K562 (cell line): Measurements from ENCODE around the gene SAMD4A. TPM values are rescaled to one million over a fixed set of nuclear protein-coding genes. Genes with fewer than 3 reads are reported as not detected.

ENCODE experiments used
- ATAC-seq: fragments of 200-7000 bp; cut with Tn5 transposase; 3 replicates; pipeline ENCODE4 v1.9.1; 2020; ENCODE audit warnings: moderate library complexity
- BruUV-seq: library from RNA; stranded (reverse); fragments of 400-500 nt; replicated peaks from 2 replicates; lab custom pipeline; 2021; lab: Mats Ljungman, UMichigan
- CTCF ChIA-PET: fragments of 300-600 bp; formaldehyde crosslinking; extraction: SDS; loops from one replicate; lab custom pipeline; 2021; ENCODE audit warnings: low intra/inter-chr PET ratio; lab: Yijun Ruan, JAX
- POLR2A ChIA-PET: fragments of 300-600, 350-650 bp; sonication (Branson Sonifier 250); formaldehyde crosslinking; extraction: SDS; loops from one replicate; lab custom pipeline; 2021; ENCODE audit warnings: antibody characterized with exemption, inconsistent platforms; lab: Yijun Ruan, JAX
- DNase-seq, 4 experiments: peaks; one replicate each; pipeline versions ENCODE4 v3.0.0 to v3.0.0-alpha.2; 2011 to 2018; ENCODE audit warnings: low spot score in 3 of 4, mixed read lengths in 3 of 4; ENCODE audit errors: extremely low read depth in 1 of 4
- FAIRE-seq: peaks from 2 replicates; lab custom pipeline; 2011; peaks lifted over from hg19 to GRCh38; lab: Jason Lieb, UNC
- H2AFZ ChIP-seq: 2 replicates; pipeline ENCODE4 v1.6.0; 2011; ENCODE audit warnings: low read depth, low read length, control low read depth, inconsistent platforms
- H3K27ac ChIP-seq: fragments of 200-600 bp; 3 replicates; pipeline ENCODE4 v1.8.0; 2011; ENCODE audit warnings: low read depth, mild to moderate bottlenecking, control low read depth, inconsistent platforms, low read length, moderate library complexity, mixed read lengths; ENCODE audit errors: extremely low read depth
- H3K27me3 ChIP-seq, 2 experiments: fragments of 300-600 bp in 1 of 2; 2 replicates in 1 of 2; 3 replicates in 1 of 2; pipeline versions ENCODE4 v1.6.0 to v1.8.0; 2011; ENCODE audit warnings: inconsistent platforms in 2 of 2, low read length in 2 of 2, mild to moderate bottlenecking in 1 of 2, mixed read lengths in 1 of 2, moderate library complexity in 1 of 2; ENCODE audit not compliant: control insufficient read depth in 2 of 2, insufficient read depth in 2 of 2
- H3K36me3 ChIP-seq: fragments of 300-600 bp; 3 replicates; pipeline ENCODE4 v1.8.0; 2011; ENCODE audit warnings: mild to moderate bottlenecking, low read length, inconsistent platforms; ENCODE audit not compliant: control insufficient read depth, insufficient read depth
- H3K4me1 ChIP-seq, 2 experiments: fragments of 200-600 bp in 1 of 2; replicated peaks in 1 of 2; 2 replicates in 1 of 2; 3 replicates in 1 of 2; pipeline versions ENCODE4 v1.5.1 to v1.8.0; 2011; ENCODE audit warnings: inconsistent platforms in 2 of 2, low read length in 2 of 2, mild to moderate bottlenecking in 1 of 2, mixed read lengths in 1 of 2, moderate library complexity in 1 of 2; ENCODE audit not compliant: control insufficient read depth in 2 of 2, insufficient read depth in 2 of 2
- H3K4me2 ChIP-seq: 2 replicates; pipeline ENCODE4 v1.6.1; 2011; ENCODE audit warnings: low read length, control low read depth, inconsistent platforms, mixed read lengths; ENCODE audit not compliant: insufficient read depth
- H3K4me3 ChIP-seq: fragments of 200-600 bp; sonication (generic), shearing (Covaris generic); 2 replicates; pipeline ENCODE4 v1.5.1; 2016; ENCODE audit warnings: control low read depth, inconsistent platforms
- H3K79me2 ChIP-seq: fragments of 200-600 bp; 3 replicates; pipeline ENCODE4 v1.8.0; 2011; ENCODE audit warnings: low read length, inconsistent platforms; ENCODE audit not compliant: control insufficient read depth, insufficient read depth
- H3K9ac ChIP-seq, 2 experiments: 2 replicates each; pipeline versions ENCODE4 v1.6.0 to v1.6.1; 2011; ENCODE audit warnings: low read depth in 2 of 2, low read length in 2 of 2, control low read depth in 1 of 2, inconsistent platforms in 1 of 2, mild to moderate bottlenecking in 1 of 2, mixed read lengths in 1 of 2; ENCODE audit not compliant: insufficient read depth in 1 of 2
- H3K9me1 ChIP-seq: one replicate; pipeline ENCODE4 v1.6.0; 2011; ENCODE audit warnings: inconsistent platforms, mild to moderate bottlenecking, low read length, moderate library complexity; ENCODE audit not compliant: control insufficient read depth, insufficient read depth
- H3K9me3 ChIP-seq: replicated peaks from 2 replicates; pipeline ENCODE4 v1.5.1; 2011; ENCODE audit warnings: low read depth, low read length, inconsistent platforms; ENCODE audit not compliant: control insufficient read depth, insufficient read depth
- H4K20me1 ChIP-seq: replicated peaks from 2 replicates; pipeline ENCODE4 v1.6.1; 2011; ENCODE audit warnings: low read length, inconsistent platforms, mixed read lengths; ENCODE audit not compliant: control insufficient read depth, insufficient read depth
- CLOCK ChIP-seq: fragments of 250-450 bp; sonication (Bioruptor Pico); IDR thresholded peaks from 2 replicates; pipeline ENCODE4 v1.4.0; 2020; ENCODE audit warnings: mild to moderate bottlenecking, moderate library complexity, borderline replicate concordance
- CREB3 ChIP-seq: fragments of 450-650 bp; conservative IDR thresholded peaks from 2 replicates; pipeline ENCODE4 v1.6.1; 2016; ENCODE audit warnings: missing genetic modification characterization, low read depth, mild to moderate bottlenecking, missing compliant biosample characterization, moderate library complexity
- HEY1 ChIP-seq: fragments of 250-450 bp; sonication (Bioruptor Pico); IDR thresholded peaks from 2 replicates; pipeline ENCODE4 v1.5.0; 2020; ENCODE audit warnings: mild to moderate bottlenecking, moderate library complexity, borderline replicate concordance
- RBFOX2 ChIP-seq: fragments of 200-400 bp; formaldehyde crosslinking; IDR thresholded peaks from 2 replicates; pipeline ENCODE4 v1.6.1; 2017; ENCODE audit warnings: low read depth, mild to moderate bottlenecking, low read length, moderate library complexity
- SNIP1 ChIP-seq: fragments of 450-650 bp; IDR thresholded peaks from 2 replicates; pipeline ENCODE4 v1.7.1; 2017; ENCODE audit warnings: low read depth, mild to moderate bottlenecking
- ZNF318 ChIP-seq, 2 experiments: fragments of 450-650 bp; IDR thresholded peaks; 2 replicates each; pipeline ENCODE4 v1.6.1; 2016; ENCODE audit warnings: mild to moderate bottlenecking in 2 of 2, borderline replicate concordance in 1 of 2, low read depth in 1 of 2, moderate library complexity in 1 of 2
- ZNF695 ChIP-seq: fragments of 450-650 bp; formaldehyde crosslinking; IDR thresholded peaks from 2 replicates; pipeline ENCODE4 v1.4.0; 2020; ENCODE audit warnings: mild to moderate bottlenecking, moderate library complexity
- whole genome bisulfite sequencing: fragments of 100-300 bp; shearing (Covaris generic); methylation state at CpG from one replicate; pipeline ENCODE4 v1.1.6; 2016; ENCODE audit warnings: low coverage, mixed read lengths; ENCODE audit not compliant: insufficient coverage; ENCODE audit errors: missing lambda C conversion rate; 5-methylcytosine and 5-hydroxymethylcytosine counted together
- in situ Hi-C: fragments of 300-500 bp; cut with MboI; formaldehyde crosslinking; loops from 4 replicates; pipeline ENCODE4 v1.15.0; 2018; ENCODE audit warnings: inconsistent platforms, mixed read lengths
- intact Hi-C: fragments of 100-400 bp; cut with micrococcal nuclease; formaldehyde crosslinking; loops from 2 replicates; pipeline ENCODE4 v1.14.2; 2022
- polyA plus RNA-seq, 8 experiments: library from polyadenylated mRNA; depleted of rRNA in 4 of 8; stranded (reverse) in 5 of 8; unstranded in 3 of 8; fragments of >200 nt; fragmentation: Nextera tagmentation in 2 of 8; fragmentation: Illumina TruSeq in 1 of 8; extraction: Ambion mirVana in 2 of 8; extraction: Trizol in 1 of 8; gene quantifications; 2 replicates each; pipeline versions ENCODE4 v1.2.1 to v1.2.3, GENCODE V29; 2011 to 2014; ENCODE audit warnings: inconsistent platforms in 1 of 8, missing spikeins in 1 of 8
- total RNA-seq, 7 experiments: library from RNA; depleted of rRNA in 6 of 7; stranded (reverse); fragments of >200 nt in 6 of 7; fragmentation: Illumina TruSeq in 2 of 7; extraction: Trizol in 2 of 7; gene quantifications; 2 replicates each; pipeline versions ENCODE4 v1.2.1 to v1.2.3, GENCODE V29; 2011 to 2021; ENCODE audit warnings: low replicate concordance in 1 of 7

SAMD4A gene
- total and polyA plus RNA-seq, 9 of the 15 experiments (the other 6 are each of a cell fraction or from before 2014, with no cell fraction given), result 0.66 to 6.8 (median 3.3) TPM

- Histone ChIP-seq H3K4me3 (no peak overlapping the region), H3K79me2 (no peaks in the 10 kb centered on the region), H3K4me2 (no peak overlapping the region), H3K4me1 (no peaks in the 10 kb centered on the region; a peak in 1 of 5 replicates), H3K9me1 (no peaks in the 10 kb centered on the region), H3K36me3 (no peaks in the 10 kb centered on the region), H4K20me1 (no peaks in the 10 kb centered on the region), H3K27ac (no peak overlapping the region), H3K27me3 (no peaks in the 10 kb centered on the region), H2AFZ (no peak overlapping the region), H3K9me3 (no peaks in the 10 kb centered on the region), H3K9ac (no peak overlapping the region)
- in situ Hi-C loops (no loop called here), intact Hi-C loops (no loop called here)
- ChIA-PET POLR2A (no interaction called here), CTCF (interaction anchor here (0.7 kb wide), 1 partner anchor 331 kb away, joined by 4 read pairs; the partner anchor contains the start of gene CGRRF1)
- ATAC-seq, result no peak
- 75% methylated on average over 1 of the region's 1 CpG for WGBS
- DNase-seq, result no peak
- BruUV-seq, result no TSS peak
- FAIRE-seq, result no peak
- TF ChIP-seq ZNF695 (CRISPR knock-in tag) (no peak), RBFOX2 (no peak), SNIP1 (no peak), HEY1 (CRISPR knock-in tag) (no peak), ZNF318 (IDR thresholded peaks at IDR 0.05; ENCODE audit: borderline replicate concordance in 1 of 2, low read depth in 1 of 2) (no peak), CLOCK (no peak), CREB3 (tag) (no peak)
These were observed 273.9 kb downstream of the SAMD4A start for GRCh38 chr14:54840798-54841197.
